Measurements from ENCODE around the gene TMEM255B.
"Not testable (repeated sequence)": the region's sequence is repeated elsewhere in the genome, so short reads cannot be mapped to it uniquely, and the experiment has no call there.

Gene TMEM255B

GRCh38 chr13:113734826-113735125, 24.2 kb upstream of the TMEM255B start:
- no peak for DNase-seq (ENCODE audit: low read depth)

- no peak for DNase-seq (ENCODE audit: low read depth)
These were observed 23.8 kb upstream of the TMEM255B start for GRCh38 chr13:113735194-113735593.

- DNase-seq (ENCODE audit: low read depth): no peak
These were observed 23.3 kb upstream of the TMEM255B start for GRCh38 chr13:113735750-113736149.

GRCh38 chr13:113736258-113736731, 22.7 kb upstream of the TMEM255B start:
- DNase-seq (ENCODE audit: low read depth): no peak

- no peak for DNase-seq (ENCODE audit: low read depth)
These were observed 21.2 kb upstream of the TMEM255B start for GRCh38 chr13:113737803-113738202.

GRCh38 chr13:113739527-113740285, 19.3 kb upstream of the TMEM255B start:
- no peak for DNase-seq (ENCODE audit: low read depth)

- DNase-seq (ENCODE audit: low read depth): no peak
These were observed 18.8 kb upstream of the TMEM255B start for GRCh38 chr13:113740286-113740556.

- no peak for DNase-seq (ENCODE audit: low read depth)
These were observed 18.4 kb upstream of the TMEM255B start for GRCh38 chr13:113740661-113741060.

- DNase-seq (ENCODE audit: low read depth): no peak
These were observed 17.8 kb upstream of the TMEM255B start for GRCh38 chr13:113741191-113741668.

GRCh38 chr13:113742000-113742441, 17.0 kb upstream of the TMEM255B start:
- no peak for DNase-seq (ENCODE audit: low read depth)

- DNase-seq (ENCODE audit: low read depth): no peak
These were observed 16.4 kb upstream of the TMEM255B start for GRCh38 chr13:113742445-113743120.

GRCh38 chr13:113743366-113744195, 15.4 kb upstream of the TMEM255B start:
- DNase-seq (ENCODE audit: low read depth): no peak

- no peak for DNase-seq (ENCODE audit: low read depth)
These were observed 14.6 kb upstream of the TMEM255B start for GRCh38 chr13:113744197-113745000.

GRCh38 chr13:113745059-113745458, 14.0 kb upstream of the TMEM255B start:
- DNase-seq (ENCODE audit: low read depth): no peak

GRCh38 chr13:113745500-113746142, 13.4 kb upstream of the TMEM255B start:
- DNase-seq (ENCODE audit: low read depth): not testable (repeated sequence)

- DNase-seq (ENCODE audit: low read depth): no peak
These were observed 12.9 kb upstream of the TMEM255B start for GRCh38 chr13:113746143-113746525.

GRCh38 chr13:113746671-113747070, 12.4 kb upstream of the TMEM255B start:
- no peak for DNase-seq (ENCODE audit: low read depth)

GRCh38 chr13:113747291-113747833, 11.7 kb upstream of the TMEM255B start:
- no peak for DNase-seq (ENCODE audit: low read depth)

- no peak for DNase-seq (ENCODE audit: low read depth)
These were observed 10.7 kb upstream of the TMEM255B start for GRCh38 chr13:113748101-113748861.

GRCh38 chr13:113748862-113749451, 10.1 kb upstream of the TMEM255B start:
- DNase-seq (ENCODE audit: low read depth): no peak

Data from stimulated activated CD8-positive, alpha-beta memory T cell treated with anti-CD3 and anti-CD28 coated beads, Interleukin-15, amount 100 ng/mL, for 24 hours (primary cell).